Measurements from ENCODE around the gene IDI1.

IDI1 gene

GRCh38 chr10:1024103-1024502 is 24.8 kb downstream of the IDI1 start:
- TF ChIP-seq CTCF (conservative IDR thresholded peaks at IDR 0.05; ENCODE audit: low read depth, low read length): no peak
- H3K4me3 ChIP-seq (ENCODE audit: low read depth, low read length): no peak overlapping the region
- DNase-seq (ENCODE audit: low read depth): no peak

- H3K4me3 ChIP-seq (ENCODE audit: low read depth, low read length): no peak overlapping the region
- DNase-seq (ENCODE audit: low read depth): no peak
- no peak for TF ChIP-seq CTCF (conservative IDR thresholded peaks at IDR 0.05; ENCODE audit: low read depth, low read length)
Measured at GRCh38 chr10:1022413-1022812, 26.5 kb downstream of the IDI1 start.

GRCh38 chr10:1020958-1021357 is 28.0 kb downstream of the IDI1 start:
- no peak for DNase-seq (ENCODE audit: low read depth)
- TF ChIP-seq CTCF (conservative IDR thresholded peaks at IDR 0.05; ENCODE audit: low read depth, low read length): no peak
- no peak overlapping the region for H3K4me3 ChIP-seq (ENCODE audit: low read depth, low read length)

GRCh38 chr10:1020460-1020859 is 28.5 kb downstream of the IDI1 start:
- no peak for TF ChIP-seq CTCF (conservative IDR thresholded peaks at IDR 0.05; ENCODE audit: low read depth, low read length)
- H3K4me3 ChIP-seq (ENCODE audit: low read depth, low read length): no peak overlapping the region
- DNase-seq (ENCODE audit: low read depth): no peak

GRCh38 chr10:1019362-1019761 is 29.6 kb downstream of the IDI1 start:
- no peak for DNase-seq (ENCODE audit: low read depth)
- no peak for TF ChIP-seq CTCF (conservative IDR thresholded peaks at IDR 0.05; ENCODE audit: low read depth, low read length)
- no peak overlapping the region for H3K4me3 ChIP-seq (ENCODE audit: low read depth, low read length)

GRCh38 chr10:1015688-1016087 is 33.2 kb downstream of the IDI1 start:
- no peak for DNase-seq (ENCODE audit: low read depth)
- TF ChIP-seq CTCF (conservative IDR thresholded peaks at IDR 0.05; ENCODE audit: low read depth, low read length): no peak
- no peak overlapping the region for H3K4me3 ChIP-seq (ENCODE audit: low read depth, low read length)

GRCh38 chr10:1011696-1012095 is 37.2 kb downstream of the IDI1 start:
- TF ChIP-seq CTCF (conservative IDR thresholded peaks at IDR 0.05; ENCODE audit: low read depth, low read length): no peak
- no peak for DNase-seq (ENCODE audit: low read depth)
- H3K4me3 ChIP-seq (ENCODE audit: low read depth, low read length): no peak overlapping the region

All from choroid plexus epithelial cell (primary cell).